Heart left ventricle (tissue), 16 donors: Measurements from ENCODE around the gene MRPL46. TPM values are rescaled to one million over a fixed set of nuclear protein-coding genes. Genes with fewer than 3 reads are reported as not detected.

Source experiments
- ATAC-seq, 4 donors: fragments of 200-7000 bp; cut with Tn5 transposase; one replicate each; pipeline ENCODE4 v1.9.1; 2020 to 2022; ENCODE audit warnings: moderate library complexity in 4 of 4, mild to moderate bottlenecking in 3 of 4, moderate number of reproducible peaks in 1 of 4
- DNase-seq, 5 donors: peaks; one replicate each; pipeline ENCODE4 v3.0.0-alpha.2; 2020
- H3K27ac ChIP-seq, 12 donors: fragments of 200-600 bp; sonication (generic) in 4 of 12; one replicate each; pipeline versions ENCODE4 v1.5.0 to v1.8.0; 2016 to 2022; ENCODE audit warnings: mild to moderate bottlenecking in 2 of 12
- H3K27me3 ChIP-seq, 9 donors: fragments of 200-600 bp; sonication (generic) in 2 of 9; one replicate each; pipeline versions ENCODE4 v1.5.1 to v1.8.0; 2016 to 2022; ENCODE audit warnings: mild to moderate bottlenecking in 3 of 9
- H3K36me3 ChIP-seq, 9 donors: fragments of 200-600 bp; sonication (generic) in 2 of 9; one replicate each; pipeline versions ENCODE4 v1.5.0 to v1.8.0; 2018 to 2022; ENCODE audit warnings: mild to moderate bottlenecking in 2 of 9
- H3K4me1 ChIP-seq, 12 donors: fragments of 200-600 bp; sonication (generic) in 4 of 12; one replicate each; pipeline versions ENCODE4 v1.5.0 to v1.8.0; 2016 to 2022; ENCODE audit warnings: mild to moderate bottlenecking in 3 of 12
- H3K4me3 ChIP-seq, 12 donors: fragments of 200-600 bp; sonication (generic) in 4 of 12; one replicate each; pipeline versions ENCODE4 v1.5.0 to v1.8.0; 2017 to 2022; ENCODE audit warnings: mild to moderate bottlenecking in 9 of 12, moderate library complexity in 4 of 12
- H3K9me3 ChIP-seq, 12 donors: fragments of 200-600 bp; sonication (generic) in 4 of 12; one replicate each; pipeline versions ENCODE4 v1.5.0 to v1.8.0; 2016 to 2022; ENCODE audit warnings: mild to moderate bottlenecking in 1 of 12
- POLR2A ChIP-seq, 2 donors: fragments of 450-650 bp; IDR thresholded peaks; one replicate each; pipeline ENCODE4 v1.6.1; 2017; ENCODE audit warnings: antibody characterized with exemption in 2 of 2, mild to moderate bottlenecking in 2 of 2, moderate library complexity in 2 of 2
- WGBS, 4 donors: extraction: QIAGEN DNeasy Blood & Tissue Kit in 2 of 4; methylation state at CpG; one replicate each; pipeline versions ENCODE4 v1.1.5 to v1.1.7; 2013 to 2018; 5-methylcytosine and 5-hydroxymethylcytosine counted together
- intact Hi-C, 10 donors: fragments of 100-400 bp; cut with DNase I; formaldehyde crosslinking; loops; one replicate each; pipeline versions ENCODE4 v1.11.1 to v1.14.2; 2022
- polyA plus RNA-seq, 2 donors: library from polyadenylated mRNA; stranded (reverse); fragments of 200-250 nt; gene quantifications; one replicate each; pipeline ENCODE4 v1.2.3, GENCODE V29; 2013
- total RNA-seq, 9 donors: library from RNA; depleted of rRNA in 2 of 9; stranded (reverse); fragments of >200 nt in 2 of 9; fragmentation: NEBNext Ultra II Directional in 3 of 9; extraction: Animal tissue kit (Norgen Biotek cat#: 25700) in 3 of 9; gene quantifications; one replicate each; pipeline versions ENCODE4 v1.1.0 to v1.2.4, GENCODE V29; 2016 to 2023
- TF ChIP-seq, protein P1 (sequence below), 12 donors: fragments of 200-600 bp; sonication (generic) in 4 of 12; IDR thresholded peaks; one replicate each; pipeline versions ENCODE4 v1.5.0 to v1.8.0; 2018 to 2022; ENCODE audit warnings: antibody characterized with exemption in 12 of 12, mild to moderate bottlenecking in 5 of 12
- donor health status: ischemic (EF 13 %, LVEDD 7.1; RV severe dilation, severe dysfunction).
- donor health status: healthy with polysubstance abuse.
- donor health status: DM: no; HTN: yes; CAD: no.
- donor health status: DM: no; HTN: no; CAD: no.
- donor health status: ischemic (EF 25% LVEDD 6.9; RV normal size, moderate dysfunction).
- donor health status: ischemic (EF 25% LVEDD 5.7; RV mildly dilated, moderate dysfunction).
- donor health status: healthy.
- donor health status: DM: yes; HTN: yes; CAD: no.
- donor health status: ischemic (EF 35%, LVEDD 5.7; RV mildly dilated, moderate dysfunction).
- donor health status: nonischemic (EF 11% LVEDD 7.7; RV severe dilation, severe dysfunction).
- donor health status: DM: yes; HTN: yes; CAD: no.
- donor health status: PGD.
- donor health status: ischemic (EF 29% LVEDD 5.4; RV normal size, mild dysfunction).
- donor health status: nonischemic (EF 23%, LVEDD 6.1; RV moderate dilation, normal function).

The MRPL46 gene
- total and polyA plus RNA-seq, 11 donors = 40.7 to 113 (median 79.5) TPM

DNA sequence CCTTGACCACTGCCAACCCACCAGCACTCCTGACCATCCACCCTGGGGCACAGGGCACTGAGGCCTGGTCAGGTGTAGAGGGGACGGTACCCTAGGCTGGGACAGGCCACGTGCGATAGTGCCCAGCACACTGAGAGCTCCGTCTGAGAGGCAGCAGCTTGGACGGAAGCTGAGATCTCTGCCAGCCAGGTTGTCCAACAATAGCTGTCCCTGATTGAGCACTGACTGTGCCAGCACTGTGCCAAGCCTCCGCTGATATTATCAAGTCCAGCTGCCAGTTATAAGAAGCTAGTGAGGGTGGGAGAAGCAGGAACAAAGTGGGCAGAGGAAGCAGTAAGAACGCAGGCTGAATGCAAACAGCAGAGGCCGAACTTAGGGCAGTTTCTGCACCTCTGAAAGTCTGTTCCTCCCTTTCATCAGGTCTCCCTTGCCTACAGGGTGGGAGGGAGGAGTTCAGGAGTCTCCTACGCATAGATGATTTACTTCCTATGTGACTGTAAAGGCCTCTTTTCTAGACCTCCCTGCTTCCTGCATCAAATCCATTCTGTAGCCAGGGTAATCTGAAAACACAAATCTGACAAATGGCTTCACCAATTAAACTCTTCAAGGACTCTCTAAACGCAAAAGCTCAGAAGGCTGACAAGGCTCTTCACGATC lies 30.0 kb upstream of the MRPL46 start:
- 52 to 63% (median 55%) methylated on average over 11 of the region's 11 CpGs for whole genome bisulfite sequencing, 4 donors
- Histone ChIP-seq H3K27ac (peak overlapping the region; percentile 24 to 83 (median 58)), H3K4me1 (peaks cover 0 to 39% (median 9%) of the 10 kb centered on the region in 12 donors), H3K27me3 (no peaks in the 10 kb centered on the region), H3K36me3 (peaks cover 0 to 7% (median 2%) of the 10 kb centered on the region in 9 donors), H3K9me3 (no peaks in the 10 kb centered on the region), H3K4me3 (no peak overlapping the region)
- intact Hi-C loops = loop anchor here in 4 of 10 donors (1.0 to 5.0 kb wide), 4 partner anchors 35 to 75 kb away; partner anchors contain the start of gene DET1 (in 1 of the 4)
- peak; percentile 87 to 95 (median 92) for ATAC-seq
- TF ChIP-seq POLR2A (IDR thresholded peaks at IDR 0.05) = no peak
- TF ChIP-seq, protein P1, sequence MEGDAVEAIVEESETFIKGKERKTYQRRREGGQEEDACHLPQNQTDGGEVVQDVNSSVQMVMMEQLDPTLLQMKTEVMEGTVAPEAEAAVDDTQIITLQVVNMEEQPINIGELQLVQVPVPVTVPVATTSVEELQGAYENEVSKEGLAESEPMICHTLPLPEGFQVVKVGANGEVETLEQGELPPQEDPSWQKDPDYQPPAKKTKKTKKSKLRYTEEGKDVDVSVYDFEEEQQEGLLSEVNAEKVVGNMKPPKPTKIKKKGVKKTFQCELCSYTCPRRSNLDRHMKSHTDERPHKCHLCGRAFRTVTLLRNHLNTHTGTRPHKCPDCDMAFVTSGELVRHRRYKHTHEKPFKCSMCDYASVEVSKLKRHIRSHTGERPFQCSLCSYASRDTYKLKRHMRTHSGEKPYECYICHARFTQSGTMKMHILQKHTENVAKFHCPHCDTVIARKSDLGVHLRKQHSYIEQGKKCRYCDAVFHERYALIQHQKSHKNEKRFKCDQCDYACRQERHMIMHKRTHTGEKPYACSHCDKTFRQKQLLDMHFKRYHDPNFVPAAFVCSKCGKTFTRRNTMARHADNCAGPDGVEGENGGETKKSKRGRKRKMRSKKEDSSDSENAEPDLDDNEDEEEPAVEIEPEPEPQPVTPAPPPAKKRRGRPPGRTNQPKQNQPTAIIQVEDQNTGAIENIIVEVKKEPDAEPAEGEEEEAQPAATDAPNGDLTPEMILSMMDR (IDR thresholded peaks at IDR 0.05) = no peak
- peak in 4 of 5 donors; percentile 45 to 85 (median 68) for DNase-seq

DNA sequence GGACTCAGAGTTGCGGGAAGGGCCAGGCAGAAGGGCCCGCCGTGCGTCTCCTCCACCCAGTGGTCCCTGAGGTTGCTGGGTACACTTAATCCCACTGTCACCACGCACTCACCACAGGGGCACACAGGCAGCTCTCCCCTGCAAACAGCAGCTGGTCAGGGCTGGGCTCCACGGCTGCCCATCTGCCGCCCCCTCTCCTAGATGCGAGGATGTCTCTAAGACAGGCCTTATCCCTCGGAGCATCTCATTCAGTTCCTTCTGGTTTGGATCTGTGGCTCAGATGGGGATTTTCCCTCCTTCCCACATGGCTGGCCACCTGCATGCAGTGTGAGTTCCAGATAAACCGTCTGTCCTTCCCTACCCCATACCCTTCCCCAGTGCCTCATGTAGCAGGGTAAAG lies 26.7 kb upstream of the MRPL46 start:
- H3K27me3 ChIP-seq = no peaks in the 10 kb centered on the region
- intact Hi-C loops = no loop called here
- H3K36me3 ChIP-seq = peaks cover 0 to 7% (median 0%) of the 10 kb centered on the region in 9 donors
- H3K9me3 ChIP-seq = no peaks in the 10 kb centered on the region
- H3K4me3 ChIP-seq = no peak overlapping the region
- ATAC-seq (no peak), DNase-seq (peak in 1 of 5 donors; percentile 13)
- no peak overlapping the region for H3K27ac ChIP-seq
- TF ChIP-seq, protein P1 (IDR thresholded peaks at IDR 0.05) = no peak
- no peak for TF ChIP-seq POLR2A (IDR thresholded peaks at IDR 0.05)
- 84 to 91% (median 87%) methylated on average over 6 to 10 of the region's 10 CpGs for WGBS, 4 donors
- peaks cover 0 to 32% (median 7%) of the 10 kb centered on the region in 12 donors for H3K4me1 ChIP-seq

DNA sequence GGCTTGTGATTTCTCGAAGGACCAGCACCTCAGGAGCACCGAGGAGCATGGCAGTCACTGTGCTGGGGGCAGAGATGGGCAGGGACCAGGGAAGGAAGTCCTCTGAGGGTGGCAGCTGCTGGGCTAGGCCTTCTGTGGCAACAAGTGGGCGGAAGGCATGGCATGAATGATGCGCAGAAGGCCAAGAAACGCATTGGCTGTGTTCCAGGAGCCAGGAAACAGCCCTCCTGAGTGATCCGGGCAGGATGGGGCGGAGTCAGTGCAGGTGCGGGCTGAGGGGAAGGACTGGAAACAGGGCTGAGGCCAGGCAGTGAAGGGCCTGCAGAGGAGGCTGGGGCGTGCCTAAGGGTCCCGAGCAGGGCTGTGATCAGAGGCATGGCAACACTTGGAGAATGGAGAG lies 24.0 kb upstream of the MRPL46 start:
- DNase-seq (no peak), ATAC-seq (no peak)
- no peaks in the 10 kb centered on the region for H3K9me3 ChIP-seq
- H3K27me3 ChIP-seq = no peaks in the 10 kb centered on the region
- peaks cover 0 to 9% (median 0%) of the 10 kb centered on the region in 12 donors for H3K4me1 ChIP-seq
- no peak overlapping the region for H3K4me3 ChIP-seq
- TF ChIP-seq POLR2A (IDR thresholded peaks at IDR 0.05) = no peak
- TF ChIP-seq, protein P1 (IDR thresholded peaks at IDR 0.05) = no peak
- no peak overlapping the region for H3K27ac ChIP-seq
- intact Hi-C loops = no loop called here
- 66 to 76% (median 74%) methylated on average over 10 of the region's 10 CpGs for WGBS, 4 donors
- H3K36me3 ChIP-seq = peaks cover 0 to 7% (median 0%) of the 10 kb centered on the region in 9 donors

DNA sequence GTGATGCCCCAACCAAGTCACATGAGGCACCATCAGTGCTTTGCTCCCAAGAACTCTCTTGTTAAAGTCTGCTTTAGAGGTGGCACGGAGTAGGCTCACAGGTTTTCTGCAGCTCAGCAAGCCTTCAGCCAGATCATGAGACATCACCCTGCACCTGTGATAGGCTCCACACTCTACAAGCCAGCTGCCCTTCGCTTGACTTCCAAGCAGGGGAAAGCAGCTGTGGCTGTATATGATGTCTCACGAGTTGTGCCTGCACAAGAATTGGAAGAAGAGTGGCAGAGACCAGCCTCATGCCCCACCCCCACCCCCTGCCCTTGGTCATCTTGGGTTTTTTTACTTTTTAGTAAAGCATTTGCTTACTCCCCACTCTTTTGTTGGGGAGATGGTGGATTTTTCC lies 22.8 kb upstream of the MRPL46 start:
- Histone ChIP-seq H3K36me3 (peaks cover 0 to 7% (median 0%) of the 10 kb centered on the region in 9 donors), H3K4me3 (no peak overlapping the region), H3K27ac (no peak overlapping the region), H3K4me1 (no peaks in the 10 kb centered on the region), H3K27me3 (no peaks in the 10 kb centered on the region), H3K9me3 (no peaks in the 10 kb centered on the region)
- ATAC-seq (no peak), DNase-seq (no peak)
- 82 to 96% (median 90%) methylated on average over 3 of the region's 3 CpGs for WGBS, 4 donors
- TF ChIP-seq POLR2A (IDR thresholded peaks at IDR 0.05) = no peak
- TF ChIP-seq, protein P1 (IDR thresholded peaks at IDR 0.05) = no peak
- intact Hi-C loops = no loop called here
